HFF-Myc (cell line): ENCODE measurements around the gene EXOC4.

Experiments used
- DNase-seq: peaks from one replicate; pipeline ENCODE4 v3.0.0-alpha.2; 2011; ENCODE audit warnings: low read depth; ENCODE audit errors: extremely low read depth
- H3K4me3 ChIP-seq: replicated peaks from 2 replicates; pipeline ENCODE4 v1.5.1; 2011; ENCODE audit warnings: low read depth, mild to moderate bottlenecking, control low read depth, low read length
- CTCF ChIP-seq: IDR thresholded peaks from 2 replicates; pipeline ENCODE4 v1.5.1; 2012; ENCODE audit warnings: mild to moderate bottlenecking, low read depth, low read length, control low read depth; ENCODE audit errors: missing control alignments

EXOC4 gene

GRCh38 chr7:133570321-133570720 is 317.4 kb downstream of the EXOC4 start:
- no peak for DNase-seq
- no peak for TF ChIP-seq CTCF
- H3K4me3 ChIP-seq, result no peak overlapping the region

- DNase-seq, result no peak
- no peak overlapping the region for H3K4me3 ChIP-seq
- TF ChIP-seq CTCF, result no peak
Observed at GRCh38 chr7:133571076-133571475, 318.2 kb downstream of the EXOC4 start.

DNA sequence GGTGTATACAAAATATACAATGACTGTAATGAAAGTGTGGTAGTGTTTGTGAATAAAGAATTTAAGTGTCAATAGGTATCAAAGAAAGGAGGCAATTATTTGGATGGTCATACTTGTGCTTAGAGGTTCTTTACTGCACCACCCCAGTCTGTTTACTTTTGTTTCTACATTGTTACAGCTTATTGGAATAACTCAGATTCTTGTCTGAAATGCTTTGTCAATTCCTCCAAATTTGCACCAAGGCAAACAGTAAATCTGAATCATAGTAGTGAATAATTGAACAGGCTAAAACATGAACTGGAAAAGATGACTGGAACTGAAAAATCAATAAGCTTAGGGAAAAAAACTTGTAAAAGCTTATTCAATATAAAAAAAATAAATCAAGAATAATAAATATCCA is 319.2 kb downstream of the EXOC4 start:
- TF ChIP-seq CTCF, result no peak
- no peak overlapping the region for H3K4me3 ChIP-seq
- DNase-seq, result no peak

DNA sequence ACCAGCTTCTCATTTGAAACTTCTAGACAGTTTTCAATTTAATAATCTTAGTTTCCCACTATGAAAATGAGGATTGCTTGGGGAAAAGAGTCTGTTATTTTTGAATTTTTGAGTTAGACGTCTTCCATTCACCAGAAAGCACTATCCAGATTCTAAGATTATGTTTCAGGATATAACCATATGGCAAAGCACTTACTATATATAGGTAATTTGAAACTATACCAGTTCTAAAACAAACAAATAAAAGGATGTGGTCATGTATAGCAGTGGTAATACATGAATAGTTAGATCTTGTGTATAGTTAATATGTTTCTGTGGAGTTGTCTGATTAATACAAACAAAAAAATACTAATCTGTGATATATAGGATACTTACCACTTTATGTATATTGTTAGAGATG is 320.0 kb downstream of the EXOC4 start:
- TF ChIP-seq CTCF, result no peak
- DNase-seq, result no peak

DNA sequence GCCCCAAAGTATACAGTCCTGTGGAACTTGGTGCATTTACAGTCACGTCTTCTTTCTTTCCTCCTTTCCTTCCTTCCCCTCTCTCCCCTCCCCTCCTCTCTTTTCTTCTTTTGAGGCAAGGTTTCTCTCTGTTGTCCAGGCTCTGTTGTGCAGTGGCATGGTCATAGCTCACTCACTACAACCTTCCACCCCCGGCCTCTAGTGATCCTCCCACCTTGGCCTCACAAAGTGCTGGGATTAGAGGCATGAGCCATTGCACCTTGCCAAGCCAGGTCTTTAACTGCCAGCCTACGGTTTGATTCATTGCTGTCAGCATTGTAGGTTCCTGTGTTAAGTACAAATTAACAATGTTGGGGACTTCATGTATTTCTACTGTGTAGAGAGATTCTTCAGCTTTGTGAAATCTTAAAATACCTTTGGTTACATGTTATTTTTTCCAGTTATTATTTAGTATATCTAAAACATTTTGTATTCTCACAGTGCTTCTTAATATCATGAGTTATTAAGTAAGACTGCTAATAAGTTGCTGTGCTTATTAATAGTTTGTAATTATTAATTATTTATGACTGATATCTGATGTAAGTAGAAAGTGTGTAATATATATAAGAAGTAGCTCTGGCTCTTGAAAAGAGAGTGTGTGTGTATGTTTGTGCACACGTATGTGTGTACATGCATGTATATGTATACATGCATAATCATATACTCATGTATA is 320.8 kb downstream of the EXOC4 start:
- no peak overlapping the region for H3K4me3 ChIP-seq

More for the DNA sequence above, 320.0 kb downstream of the EXOC4 start:
- H3K4me3 ChIP-seq, result no peak overlapping the region

DNA sequence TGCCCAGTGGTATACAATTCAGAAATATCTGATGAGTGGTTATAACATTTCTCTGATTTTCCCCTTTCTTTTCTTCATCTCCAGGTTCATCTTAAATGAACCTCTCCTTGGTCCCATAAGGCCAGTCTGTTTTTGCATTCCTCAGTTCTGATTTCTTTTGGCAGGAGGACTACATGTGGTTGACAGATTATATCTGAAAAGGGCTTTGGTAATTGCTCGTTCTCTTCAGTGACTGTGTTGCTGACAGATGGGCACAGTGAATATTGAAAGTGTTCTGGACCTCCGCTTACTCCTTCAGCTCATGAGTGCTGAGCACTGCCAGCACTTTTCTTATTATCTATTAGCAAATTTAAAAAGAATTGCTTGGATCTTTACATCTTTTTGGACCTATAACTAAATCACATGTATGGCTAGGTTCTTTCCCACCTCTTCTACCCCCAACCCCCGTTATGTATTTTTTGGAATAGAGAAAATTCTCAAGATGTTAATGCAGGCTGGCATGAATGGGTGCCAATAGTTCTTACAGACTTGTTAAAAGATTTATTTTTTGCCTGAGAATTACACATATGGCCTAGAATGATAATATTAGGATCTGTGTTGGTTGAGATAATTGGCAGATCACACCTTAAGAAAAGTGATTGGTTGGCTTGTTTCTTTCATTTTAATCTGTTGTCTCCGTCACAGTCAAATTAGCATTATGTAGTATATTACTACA is 323.0 kb downstream of the EXOC4 start:
- no peak for DNase-seq
- no peak overlapping the region for H3K4me3 ChIP-seq
- TF ChIP-seq CTCF, result no peak

More for the DNA sequence above, 320.8 kb downstream of the EXOC4 start:
- no peak for DNase-seq
- TF ChIP-seq CTCF, result no peak
